Omental fat pad (tissue), 4 donors: ENCODE results near the gene PPP1R3D. TPM values are rescaled to one million over a fixed set of nuclear protein-coding genes. Genes with fewer than 3 reads are reported as not detected.

Source experiments
- ATAC-seq: fragments of 150-250 bp; one replicate; pipeline ENCODE4 v1.9.1; 2016; ENCODE audit warnings: mild to moderate bottlenecking, moderate library complexity; ENCODE audit not compliant: low FRiP score
- DNase-seq: peaks from one replicate; pipeline ENCODE4 v3.0.0-alpha.2; 2019; ENCODE audit warnings: low spot score
- CTCF ChIP-seq, 3 donors: fragments of 450-650 bp; IDR thresholded peaks; one replicate each; pipeline ENCODE4 v1.5.1; 2016 to 2017; ENCODE audit warnings: antibody characterized with exemption in 3 of 3, mild to moderate bottlenecking in 3 of 3, moderate library complexity in 2 of 3
- total RNA-seq, 4 donors: library from RNA; depleted of rRNA; stranded (reverse); fragments of >200 nt; gene quantifications; one replicate each; pipeline ENCODE4 v1.1.0, GENCODE V29; 2016

Gene PPP1R3D
- total RNA-seq, 4 donors from 2014 or later, result 3.5 to 16.7 (median 6.0) TPM

- DNase-seq (peak; percentile 57), ATAC-seq (peak; percentile 96)
Observed at GRCh38 chr20:59933849-59934585, 6.1 kb downstream of the PPP1R3D start.

GRCh38 chr20:59933296-59933848 lies 6.7 kb downstream of the PPP1R3D start, which contains the start of gene SYCP2:
SYCP2 (minus strand) TSS chr20:59933637; CDS start chr20:59922413, 11,224 bp downstream.
- DNase-seq (no peak), ATAC-seq (peak; percentile 55)
- no peak for TF ChIP-seq CTCF (IDR thresholded peaks at IDR 0.05)

More at GRCh38 chr20:59933849-59934585, 6.1 kb downstream of the PPP1R3D start:
- peak in 1 of 3 donors; percentile 84 for TF ChIP-seq CTCF (IDR thresholded peaks at IDR 0.05)

- no peak for ATAC-seq
- DNase-seq, result no peak
- TF ChIP-seq CTCF (IDR thresholded peaks at IDR 0.05), result no peak
Observed at GRCh38 chr20:59932616-59933295, 7.3 kb downstream of the PPP1R3D start.

GRCh38 chr20:59931511-59932312 lies 8.4 kb downstream of the PPP1R3D start:
- DNase-seq (no peak), ATAC-seq (no peak)

GRCh38 chr20:59925899-59926298 lies 14.2 kb downstream of the PPP1R3D start:
- ATAC-seq, result no peak
- DNase-seq, result no peak
- TF ChIP-seq CTCF (IDR thresholded peaks at IDR 0.05), result no peak

More at GRCh38 chr20:59931511-59932312, 8.4 kb downstream of the PPP1R3D start:
- TF ChIP-seq CTCF (IDR thresholded peaks at IDR 0.05), result no peak

GRCh38 chr20:59925359-59925758 lies 14.7 kb downstream of the PPP1R3D start:
- TF ChIP-seq CTCF (IDR thresholded peaks at IDR 0.05), result no peak
- DNase-seq, result no peak
- ATAC-seq, result no peak
